A673 (cell line): ENCODE measurements around the gene IFT172. TPM values are rescaled to one million over a fixed set of nuclear protein-coding genes. Genes with fewer than 3 reads are reported as not detected.
A peak's percentile ranks its signal among the peaks of the same experiment; 100 is the strongest.
"Not testable (repeated sequence)": the region's sequence is repeated elsewhere in the genome, so short reads cannot be mapped to it uniquely, and the experiment has no call there.

Source experiments
- Bru-seq: library from RNA; stranded (reverse); fragments of 400-500 nt; gene quantifications from one replicate; lab custom pipeline; 2021; lab: Mats Ljungman, UMichigan
- BruChase-seq, 2 experiments: library from RNA; stranded (reverse); fragments of 400-500 nt; gene quantifications; one replicate each; lab custom pipeline; 2021; lab: Mats Ljungman, UMichigan
- BruUV-seq: library from RNA; stranded (reverse); fragments of 400-500 nt; replicated peaks from 2 replicates; lab custom pipeline; 2021; lab: Mats Ljungman, UMichigan
- CTCF ChIA-PET: fragments of 300-600 bp; sonication (Branson Sonifier 250); formaldehyde crosslinking; loops from one replicate; lab custom pipeline; 2022; ENCODE audit warnings: antibody characterized with exemption; lab: Charles Lee
- POLR2A ChIA-PET: fragments of 300-600 bp; sonication (Branson Sonifier 250); formaldehyde crosslinking; loops from one replicate; lab custom pipeline; 2022; ENCODE audit warnings: antibody characterized with exemption; ENCODE audit not compliant: low non-redundant PET; lab: Charles Lee
- DNase-seq: peaks from one replicate; pipeline ENCODE4 v3.0.0-alpha.2; 2015; ENCODE audit warnings: low spot score
- H3K27ac ChIP-seq: fragments of 200-600 bp; sonication (generic); 2 replicates; pipeline ENCODE4 v1.5.1; 2016; ENCODE audit warnings: mixed run types, low read depth, mild to moderate bottlenecking, mixed read lengths, antibody characterized with exemption, low read length; ENCODE audit not compliant: poor library complexity, severe bottlenecking
- H3K27me3 ChIP-seq: fragments of 200-600 bp; sonication (generic); replicated peaks from 2 replicates; pipeline ENCODE4 v1.6.1; 2017; ENCODE audit warnings: mixed run types, low read depth, mild to moderate bottlenecking, mixed read lengths, antibody characterized with exemption, low read length; ENCODE audit not compliant: insufficient read depth, poor library complexity
- H3K36me3 ChIP-seq: fragments of 200-600 bp; sonication (generic); 2 replicates; pipeline ENCODE4 v1.6.1; 2016; ENCODE audit warnings: mixed run types, mild to moderate bottlenecking, mixed read lengths, antibody characterized with exemption, low read length; ENCODE audit not compliant: insufficient read depth, poor library complexity, severe bottlenecking
- H3K4me1 ChIP-seq: fragments of 200-600 bp; sonication (generic); 2 replicates; pipeline ENCODE4 v1.6.1; 2017; ENCODE audit warnings: mixed run types, mild to moderate bottlenecking, mixed read lengths, antibody characterized with exemption, low read length; ENCODE audit not compliant: insufficient read depth, poor library complexity, severe bottlenecking
- H3K4me3 ChIP-seq: fragments of 200-600 bp; sonication (generic); 2 replicates; pipeline ENCODE4 v1.5.1; 2016; ENCODE audit warnings: low read depth, mixed run types, mild to moderate bottlenecking, mixed read lengths, low read length; ENCODE audit not compliant: poor library complexity, severe bottlenecking
- H3K9me3 ChIP-seq: fragments of 200-600 bp; sonication (generic); 2 replicates; pipeline ENCODE4 v1.6.1; 2016; ENCODE audit warnings: mixed run types, low read depth, mild to moderate bottlenecking, mixed read lengths, antibody characterized with exemption, low read length; ENCODE audit not compliant: poor library complexity, severe bottlenecking
- EZH2 ChIP-seq: fragments of 200-600 bp; sonication (generic); IDR thresholded peaks from 2 replicates; pipeline ENCODE4 v1.6.1; 2017; ENCODE audit warnings: borderline replicate concordance, low read depth, mild to moderate bottlenecking, mixed read lengths, antibody characterized with exemption, low read length; ENCODE audit not compliant: poor library complexity, severe bottlenecking
- intact Hi-C: fragments of 100-400 bp; cut with micrococcal nuclease; formaldehyde crosslinking; loops from one replicate; pipeline ENCODE4 v1.10.0; 2022; ENCODE audit not compliant: unreplicated experiment
- long read RNA-seq: library from polyadenylated mRNA; stranded (forward); transcript quantifications from one replicate; pipeline ENCODE4 v2.0.0, GENCODE V29; 2022
- total RNA-seq: library from RNA; stranded (reverse); gene quantifications from 2 replicates; pipeline ENCODE4 v1.2.3, GENCODE V29; 2021
- TF ChIP-seq, protein P1 (sequence below): fragments of 300-800, 200-600 bp; sonication (generic); conservative IDR thresholded peaks from 2 replicates; pipeline ENCODE4 v1.5.1; 2017; ENCODE audit warnings: low read depth, mild to moderate bottlenecking, antibody characterized with exemption, low read length, moderate library complexity, mixed read lengths

Gene IFT172, protein sequence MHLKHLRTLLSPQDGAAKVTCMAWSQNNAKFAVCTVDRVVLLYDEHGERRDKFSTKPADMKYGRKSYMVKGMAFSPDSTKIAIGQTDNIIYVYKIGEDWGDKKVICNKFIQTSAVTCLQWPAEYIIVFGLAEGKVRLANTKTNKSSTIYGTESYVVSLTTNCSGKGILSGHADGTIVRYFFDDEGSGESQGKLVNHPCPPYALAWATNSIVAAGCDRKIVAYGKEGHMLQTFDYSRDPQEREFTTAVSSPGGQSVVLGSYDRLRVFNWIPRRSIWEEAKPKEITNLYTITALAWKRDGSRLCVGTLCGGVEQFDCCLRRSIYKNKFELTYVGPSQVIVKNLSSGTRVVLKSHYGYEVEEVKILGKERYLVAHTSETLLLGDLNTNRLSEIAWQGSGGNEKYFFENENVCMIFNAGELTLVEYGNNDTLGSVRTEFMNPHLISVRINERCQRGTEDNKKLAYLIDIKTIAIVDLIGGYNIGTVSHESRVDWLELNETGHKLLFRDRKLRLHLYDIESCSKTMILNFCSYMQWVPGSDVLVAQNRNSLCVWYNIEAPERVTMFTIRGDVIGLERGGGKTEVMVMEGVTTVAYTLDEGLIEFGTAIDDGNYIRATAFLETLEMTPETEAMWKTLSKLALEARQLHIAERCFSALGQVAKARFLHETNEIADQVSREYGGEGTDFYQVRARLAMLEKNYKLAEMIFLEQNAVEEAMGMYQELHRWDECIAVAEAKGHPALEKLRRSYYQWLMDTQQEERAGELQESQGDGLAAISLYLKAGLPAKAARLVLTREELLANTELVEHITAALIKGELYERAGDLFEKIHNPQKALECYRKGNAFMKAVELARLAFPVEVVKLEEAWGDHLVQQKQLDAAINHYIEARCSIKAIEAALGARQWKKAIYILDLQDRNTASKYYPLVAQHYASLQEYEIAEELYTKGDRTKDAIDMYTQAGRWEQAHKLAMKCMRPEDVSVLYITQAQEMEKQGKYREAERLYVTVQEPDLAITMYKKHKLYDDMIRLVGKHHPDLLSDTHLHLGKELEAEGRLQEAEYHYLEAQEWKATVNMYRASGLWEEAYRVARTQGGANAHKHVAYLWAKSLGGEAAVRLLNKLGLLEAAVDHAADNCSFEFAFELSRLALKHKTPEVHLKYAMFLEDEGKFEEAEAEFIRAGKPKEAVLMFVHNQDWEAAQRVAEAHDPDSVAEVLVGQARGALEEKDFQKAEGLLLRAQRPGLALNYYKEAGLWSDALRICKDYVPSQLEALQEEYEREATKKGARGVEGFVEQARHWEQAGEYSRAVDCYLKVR (N-terminal part only)
- total RNA-seq (42.2 and 50.4 TPM in 2 replicates), Bru-seq, nascent RNA (percentile 59 among the genes with signal in this experiment), BruChase-seq, experiment 1, labeled RNA remaining after a 2-hour chase (percentile 67 among the genes with signal in this experiment), BruChase-seq, experiment 2, labeled RNA remaining after a 6-hour chase (percentile 69 among the genes with signal in this experiment)
- long read RNA-seq, full-length matches to known transcripts = 5 of 20 reads
- long read RNA-seq, partial matches to known transcripts = 6 of 20 reads
- long read RNA-seq, other reads (novel, unspliced or antisense) = 9 of 20 reads

GRCh38 chr2:27489498-27490397 is at the start of gene IFT172:
Gene IFT172, minus strand, starts transcription at chr2:27489743. Its CDS starts 90 bp downstream, at chr2:27489653.
- H3K4me3 ChIP-seq = peak within 1 kb of the TSS; percentile 75
- CTCF ChIA-PET = interaction anchor here (0.6 kb wide), 1 partner anchor 239 kb away, joined by 3 read pairs; no protein-coding TSS in a partner anchor
- H3K9me3 ChIP-seq = no peaks in the 10 kb centered on the region
- peak; percentile 100 for DNase-seq
- H3K27me3 ChIP-seq = no peaks in the 10 kb centered on the region
- intact Hi-C loops = loop anchor here (2.0 kb wide), 2 partner anchors 61 to 81 kb away; partner anchors contain the start of genes NRBP1 and PPM1G
- H3K36me3 ChIP-seq = no peaks in the 10 kb centered on the region
- peak within 1 kb of the TSS; percentile 60 for H3K27ac ChIP-seq
- BruUV-seq = no TSS peak
- POLR2A ChIA-PET = interaction anchor here (0.7 kb wide), 1 partner anchor 114 kb away, joined by 3 read pairs; no protein-coding TSS in a partner anchor
- TF ChIP-seq, protein P1, sequence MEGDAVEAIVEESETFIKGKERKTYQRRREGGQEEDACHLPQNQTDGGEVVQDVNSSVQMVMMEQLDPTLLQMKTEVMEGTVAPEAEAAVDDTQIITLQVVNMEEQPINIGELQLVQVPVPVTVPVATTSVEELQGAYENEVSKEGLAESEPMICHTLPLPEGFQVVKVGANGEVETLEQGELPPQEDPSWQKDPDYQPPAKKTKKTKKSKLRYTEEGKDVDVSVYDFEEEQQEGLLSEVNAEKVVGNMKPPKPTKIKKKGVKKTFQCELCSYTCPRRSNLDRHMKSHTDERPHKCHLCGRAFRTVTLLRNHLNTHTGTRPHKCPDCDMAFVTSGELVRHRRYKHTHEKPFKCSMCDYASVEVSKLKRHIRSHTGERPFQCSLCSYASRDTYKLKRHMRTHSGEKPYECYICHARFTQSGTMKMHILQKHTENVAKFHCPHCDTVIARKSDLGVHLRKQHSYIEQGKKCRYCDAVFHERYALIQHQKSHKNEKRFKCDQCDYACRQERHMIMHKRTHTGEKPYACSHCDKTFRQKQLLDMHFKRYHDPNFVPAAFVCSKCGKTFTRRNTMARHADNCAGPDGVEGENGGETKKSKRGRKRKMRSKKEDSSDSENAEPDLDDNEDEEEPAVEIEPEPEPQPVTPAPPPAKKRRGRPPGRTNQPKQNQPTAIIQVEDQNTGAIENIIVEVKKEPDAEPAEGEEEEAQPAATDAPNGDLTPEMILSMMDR = no peak
- no peak for TF ChIP-seq EZH2
- no peaks in the 10 kb centered on the region for H3K4me1 ChIP-seq

DNA sequence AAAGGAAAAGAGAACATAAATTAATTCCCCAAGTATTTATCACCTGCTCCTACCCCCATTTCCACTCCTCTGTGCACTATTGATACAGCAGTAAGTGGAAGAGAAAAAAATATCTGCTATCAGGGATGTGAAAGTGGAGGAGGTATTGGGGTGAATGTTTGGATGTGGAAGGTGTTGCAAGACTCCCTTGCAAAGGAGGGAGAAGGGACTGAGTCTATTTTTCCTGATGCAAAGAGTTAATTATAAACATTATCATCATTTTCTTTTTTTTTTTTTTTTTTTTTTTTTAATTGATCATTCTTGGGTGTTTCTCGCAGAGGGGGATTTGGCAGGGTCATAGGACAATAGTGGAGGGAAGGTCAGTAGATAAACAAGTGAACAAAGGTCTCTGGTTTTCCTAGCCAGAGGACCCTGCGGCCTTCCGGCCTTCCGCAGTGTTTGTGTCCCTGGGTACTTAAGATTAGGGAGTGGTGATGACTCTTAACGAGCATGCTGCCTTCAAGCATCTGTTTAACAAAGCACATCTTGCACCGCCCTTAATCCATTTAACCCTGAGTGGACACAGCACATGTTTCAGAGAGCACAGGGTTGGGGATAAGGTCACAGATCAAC is 49.4 kb upstream of the IFT172 start:
- H3K4me1 ChIP-seq, BruUV-seq, H3K27me3 ChIP-seq, CTCF ChIA-PET, intact Hi-C loops, H3K4me3 ChIP-seq, DNase-seq, H3K36me3 ChIP-seq, H3K27ac ChIP-seq, H3K9me3 ChIP-seq, POLR2A ChIA-PET: not testable (repeated sequence)
